Measurements from ENCODE around the gene PGLYRP3.

- TF ChIP-seq ZNF112 (tag by site-specific recombination; IDR thresholded peaks at IDR 0.05) = no peak
- no peak for TF ChIP-seq CTCF (tag by site-specific recombination; IDR thresholded peaks at IDR 0.05)
- no peak for TF ChIP-seq ZNF133 (tag by site-specific recombination; IDR thresholded peaks at IDR 0.05)
- no peak for TF ChIP-seq REST (tag by site-specific recombination; IDR thresholded peaks at IDR 0.05)
- no peak for TF ChIP-seq ZNF280C (tag by site-specific recombination; IDR thresholded peaks at IDR 0.05)
- TF ChIP-seq SP7 (tag by site-specific recombination; IDR thresholded peaks at IDR 0.05) = no peak
- TF ChIP-seq ZIC2 (tag by site-specific recombination; IDR thresholded peaks at IDR 0.05) = no peak
Observed at GRCh38 chr1:153360592-153361479, 48.1 kb upstream of the PGLYRP3 start.

All from HEK293 (cell line).